ENCODE data around the gene IL36A. TPM values are rescaled to one million over a fixed set of nuclear protein-coding genes. Genes with fewer than 3 reads are reported as not detected.
A peak's percentile ranks its signal among the peaks of the same experiment; 100 is the strongest.

Gene IL36A
- total and polyA plus RNA-seq, 9 of the 15 experiments (the other 6 are each of a cell fraction or from before 2014, with no cell fraction given): not detected

DNA sequence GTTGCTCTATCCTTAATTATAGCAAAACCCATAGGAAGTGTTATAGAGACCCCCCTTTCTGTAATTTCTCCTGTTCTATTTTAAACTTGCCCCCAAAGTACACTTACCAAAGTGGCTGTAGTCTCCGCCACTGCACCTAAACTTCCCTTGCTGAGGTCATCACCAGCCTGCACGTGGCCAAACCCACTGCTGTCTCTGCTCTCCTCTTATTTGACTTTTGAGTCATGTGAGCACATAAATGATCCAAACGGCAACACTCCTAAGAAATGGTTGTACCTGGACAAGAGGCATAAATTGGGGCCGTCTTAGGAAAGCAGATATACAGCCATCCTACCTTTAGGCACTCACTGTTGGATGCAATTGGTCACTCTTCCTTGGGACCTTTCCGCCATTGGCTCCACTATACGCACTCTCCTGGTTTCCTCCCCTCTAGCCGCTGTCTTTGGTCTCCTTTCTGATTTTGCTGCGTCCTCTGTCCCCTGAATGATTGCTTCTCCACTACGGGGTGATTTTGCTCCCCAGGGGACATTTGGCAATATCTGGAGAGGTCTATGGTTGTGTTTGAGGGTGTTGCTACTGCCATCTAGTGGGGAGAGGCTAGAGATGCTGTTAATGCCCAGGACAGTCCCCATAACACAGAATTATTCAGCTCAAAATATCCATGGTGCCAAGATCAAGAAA is 46.7 kb upstream of the IL36A start (continued):
- TF ChIP-seq CEBPG (CRISPR knock-in tag; IDR thresholded peaks at IDR 0.05) (0 out of 2 replicates have a peak, but pooled peaks have one; percentile 43), CEBPG (tag; conservative IDR thresholded peaks at IDR 0.05 in 1 of 2, IDR thresholded peaks at IDR 0.05 in 1 of 2) (peak; percentile 55 to 62), RAD21 (CRISPR knock-in tag; conservative IDR thresholded peaks at IDR 0.05 in 1 of 2, IDR thresholded peaks at IDR 0.05 in 1 of 2) (peak; percentile 70 to 78), RB1 (IDR thresholded peaks at IDR 0.05; ENCODE audit: low read depth) (peak; percentile 29; the same call in 1 of the 2 replicates), FOXK2 (conservative IDR thresholded peaks at IDR 0.05 in 1 of 2, IDR thresholded peaks at IDR 0.05 in 1 of 2; ENCODE audit: low read depth in 2 of 2) (0 out of 4 replicates have a peak, but pooled peaks of 1 of the 2 experiments have one; percentile 19), CREM (IDR thresholded peaks at IDR 0.05; ENCODE audit: low read depth) (0 out of 2 replicates have a peak, but pooled peaks have one; percentile 17), ARNT (IDR thresholded peaks at IDR 0.05) (peak in 1 of 2 experiments; percentile 51; a peak in 1 of 4 replicates), CEBPB (tag; IDR thresholded peaks at IDR 0.05) (peak; percentile 85), MAZ (CRISPR knock-in tag; conservative IDR thresholded peaks at IDR 0.05 in 1 of 2, IDR thresholded peaks at IDR 0.05 in 1 of 2) (peak; percentile 21 to 35; a peak in 1 of 4 replicates), XRCC5 (IDR thresholded peaks at IDR 0.05; ENCODE audit: low read depth, low read length) (peak; percentile 75; the same call in 1 of the 2 replicates), ZNF324 (CRISPR knock-in tag; IDR thresholded peaks at IDR 0.05) (no peak)
- TF ChIP-seq, protein P1, sequence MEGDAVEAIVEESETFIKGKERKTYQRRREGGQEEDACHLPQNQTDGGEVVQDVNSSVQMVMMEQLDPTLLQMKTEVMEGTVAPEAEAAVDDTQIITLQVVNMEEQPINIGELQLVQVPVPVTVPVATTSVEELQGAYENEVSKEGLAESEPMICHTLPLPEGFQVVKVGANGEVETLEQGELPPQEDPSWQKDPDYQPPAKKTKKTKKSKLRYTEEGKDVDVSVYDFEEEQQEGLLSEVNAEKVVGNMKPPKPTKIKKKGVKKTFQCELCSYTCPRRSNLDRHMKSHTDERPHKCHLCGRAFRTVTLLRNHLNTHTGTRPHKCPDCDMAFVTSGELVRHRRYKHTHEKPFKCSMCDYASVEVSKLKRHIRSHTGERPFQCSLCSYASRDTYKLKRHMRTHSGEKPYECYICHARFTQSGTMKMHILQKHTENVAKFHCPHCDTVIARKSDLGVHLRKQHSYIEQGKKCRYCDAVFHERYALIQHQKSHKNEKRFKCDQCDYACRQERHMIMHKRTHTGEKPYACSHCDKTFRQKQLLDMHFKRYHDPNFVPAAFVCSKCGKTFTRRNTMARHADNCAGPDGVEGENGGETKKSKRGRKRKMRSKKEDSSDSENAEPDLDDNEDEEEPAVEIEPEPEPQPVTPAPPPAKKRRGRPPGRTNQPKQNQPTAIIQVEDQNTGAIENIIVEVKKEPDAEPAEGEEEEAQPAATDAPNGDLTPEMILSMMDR (IDR thresholded peaks at IDR 0.05 in 2 of 3, conservative IDR thresholded peaks at IDR 0.05 in 1 of 3; ENCODE audit: insufficient read depth in 2 of 3, low read depth in 1 of 3, low read length in 3 of 3): peak; percentile 82 to 93 (median 90)
- TF ChIP-seq, protein P2, sequence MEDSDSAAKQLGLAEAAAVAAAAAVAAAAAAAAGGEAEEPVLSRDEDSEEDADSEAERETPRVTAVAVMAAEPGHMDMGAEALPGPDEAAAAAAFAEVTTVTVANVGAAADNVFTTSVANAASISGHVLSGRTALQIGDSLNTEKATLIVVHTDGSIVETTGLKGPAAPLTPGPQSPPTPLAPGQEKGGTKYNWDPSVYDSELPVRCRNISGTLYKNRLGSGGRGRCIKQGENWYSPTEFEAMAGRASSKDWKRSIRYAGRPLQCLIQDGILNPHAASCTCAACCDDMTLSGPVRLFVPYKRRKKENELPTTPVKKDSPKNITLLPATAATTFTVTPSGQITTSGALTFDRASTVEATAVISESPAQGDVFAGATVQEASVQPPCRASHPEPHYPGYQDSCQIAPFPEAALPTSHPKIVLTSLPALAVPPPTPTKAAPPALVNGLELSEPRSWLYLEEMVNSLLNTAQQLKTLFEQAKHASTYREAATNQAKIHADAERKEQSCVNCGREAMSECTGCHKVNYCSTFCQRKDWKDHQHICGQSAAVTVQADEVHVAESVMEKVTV (CRISPR knock-in tag; IDR thresholded peaks at IDR 0.05): peak; percentile 49; the same call in 1 of the 2 replicates
- TF ChIP-seq, protein P3, sequence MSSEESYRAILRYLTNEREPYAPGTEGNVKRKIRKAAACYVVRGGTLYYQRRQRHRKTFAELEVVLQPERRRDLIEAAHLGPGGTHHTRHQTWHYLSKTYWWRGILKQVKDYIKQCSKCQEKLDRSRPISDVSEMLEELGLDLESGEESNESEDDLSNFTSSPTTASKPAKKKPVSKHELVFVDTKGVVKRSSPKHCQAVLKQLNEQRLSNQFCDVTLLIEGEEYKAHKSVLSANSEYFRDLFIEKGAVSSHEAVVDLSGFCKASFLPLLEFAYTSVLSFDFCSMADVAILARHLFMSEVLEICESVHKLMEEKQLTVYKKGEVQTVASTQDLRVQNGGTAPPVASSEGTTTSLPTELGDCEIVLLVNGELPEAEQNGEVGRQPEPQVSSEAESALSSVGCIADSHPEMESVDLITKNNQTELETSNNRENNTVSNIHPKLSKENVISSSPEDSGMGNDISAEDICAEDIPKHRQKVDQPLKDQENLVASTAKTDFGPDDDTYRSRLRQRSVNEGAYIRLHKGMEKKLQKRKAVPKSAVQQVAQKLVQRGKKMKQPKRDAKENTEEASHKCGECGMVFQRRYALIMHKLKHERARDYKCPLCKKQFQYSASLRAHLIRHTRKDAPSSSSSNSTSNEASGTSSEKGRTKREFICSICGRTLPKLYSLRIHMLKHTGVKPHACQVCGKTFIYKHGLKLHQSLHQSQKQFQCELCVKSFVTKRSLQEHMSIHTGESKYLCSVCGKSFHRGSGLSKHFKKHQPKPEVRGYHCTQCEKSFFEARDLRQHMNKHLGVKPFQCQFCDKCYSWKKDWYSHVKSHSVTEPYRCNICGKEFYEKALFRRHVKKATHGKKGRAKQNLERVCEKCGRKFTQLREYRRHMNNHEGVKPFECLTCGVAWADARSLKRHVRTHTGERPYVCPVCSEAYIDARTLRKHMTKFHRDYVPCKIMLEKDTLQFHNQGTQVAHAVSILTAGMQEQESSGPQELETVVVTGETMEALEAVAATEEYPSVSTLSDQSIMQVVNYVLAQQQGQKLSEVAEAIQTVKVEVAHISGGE (CRISPR knock-in tag; IDR thresholded peaks at IDR 0.05): no peak
